ENCODE measurements around the gene SETBP1. TPM values are rescaled to one million over a fixed set of nuclear protein-coding genes. Genes with fewer than 3 reads are reported as not detected.

SETBP1 gene
- total RNA-seq, 1 donor from 2014 or later: 83.3 TPM

DNA sequence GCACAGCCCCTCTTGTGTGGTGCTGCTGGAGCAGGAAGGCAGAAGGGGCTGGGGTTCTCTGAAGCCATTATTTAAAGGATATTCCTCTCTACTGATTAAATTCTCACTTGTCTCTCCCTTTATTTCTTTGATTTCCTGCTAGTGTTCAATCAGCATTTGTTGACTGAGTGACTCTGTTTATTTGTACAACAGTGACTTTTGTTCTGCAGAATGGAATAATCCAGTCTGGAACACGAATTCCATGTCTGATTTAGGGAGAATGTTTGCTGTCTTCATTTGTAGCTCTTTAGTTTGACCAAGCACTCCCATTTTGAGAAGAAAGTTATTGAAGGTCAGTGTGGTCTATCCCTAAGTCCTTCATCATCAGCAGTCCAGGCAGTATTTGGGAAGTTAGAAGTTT is 141.2 kb downstream of the SETBP1 start:
- peaks cover 5% of the 10 kb centered on the region for H3K27me3 Mint-ChIP-seq (ENCODE audit: unreplicated experiment)
- no peak overlapping the region for H3K27ac Mint-ChIP-seq (ENCODE audit: unreplicated experiment)
- peaks cover 7% of the 10 kb centered on the region for H3K9me3 Mint-ChIP-seq (ENCODE audit: unreplicated experiment)
- peaks cover 44% of the 10 kb centered on the region for H3K4me1 Mint-ChIP-seq (ENCODE audit: low read depth, unreplicated experiment)
- no peak overlapping the region for H3K4me3 Mint-ChIP-seq (ENCODE audit: unreplicated experiment)
- no peaks in the 10 kb centered on the region for H3K36me3 Mint-ChIP-seq (ENCODE audit: unreplicated experiment)
- DNase-seq: no peak
- TF ChIP-seq, protein P1, sequence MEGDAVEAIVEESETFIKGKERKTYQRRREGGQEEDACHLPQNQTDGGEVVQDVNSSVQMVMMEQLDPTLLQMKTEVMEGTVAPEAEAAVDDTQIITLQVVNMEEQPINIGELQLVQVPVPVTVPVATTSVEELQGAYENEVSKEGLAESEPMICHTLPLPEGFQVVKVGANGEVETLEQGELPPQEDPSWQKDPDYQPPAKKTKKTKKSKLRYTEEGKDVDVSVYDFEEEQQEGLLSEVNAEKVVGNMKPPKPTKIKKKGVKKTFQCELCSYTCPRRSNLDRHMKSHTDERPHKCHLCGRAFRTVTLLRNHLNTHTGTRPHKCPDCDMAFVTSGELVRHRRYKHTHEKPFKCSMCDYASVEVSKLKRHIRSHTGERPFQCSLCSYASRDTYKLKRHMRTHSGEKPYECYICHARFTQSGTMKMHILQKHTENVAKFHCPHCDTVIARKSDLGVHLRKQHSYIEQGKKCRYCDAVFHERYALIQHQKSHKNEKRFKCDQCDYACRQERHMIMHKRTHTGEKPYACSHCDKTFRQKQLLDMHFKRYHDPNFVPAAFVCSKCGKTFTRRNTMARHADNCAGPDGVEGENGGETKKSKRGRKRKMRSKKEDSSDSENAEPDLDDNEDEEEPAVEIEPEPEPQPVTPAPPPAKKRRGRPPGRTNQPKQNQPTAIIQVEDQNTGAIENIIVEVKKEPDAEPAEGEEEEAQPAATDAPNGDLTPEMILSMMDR (IDR thresholded peaks at IDR 0.05; ENCODE audit: partially characterized antibody, unreplicated experiment): no peak

DNA sequence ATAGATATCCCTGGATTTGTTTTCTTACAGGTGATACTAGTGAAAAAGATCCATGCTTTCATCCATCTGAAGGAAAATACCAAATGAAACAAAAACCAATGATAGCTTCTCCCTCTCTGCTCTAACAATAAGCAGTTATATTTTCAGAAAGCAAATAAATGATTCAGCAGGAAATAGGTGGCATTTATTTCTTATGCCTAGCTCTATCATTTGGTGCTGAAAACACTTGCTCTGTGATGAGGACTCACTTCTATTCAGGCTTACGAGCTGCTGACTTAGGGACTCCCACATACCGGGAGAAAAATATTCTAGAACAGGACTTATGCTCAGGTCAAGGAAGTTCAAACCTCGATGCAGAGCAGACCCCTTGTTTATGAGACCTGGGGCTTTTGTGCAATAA is 142.6 kb downstream of the SETBP1 start:
- Mint-ChIP-seq H3K4me3 (ENCODE audit: unreplicated experiment) (no peak overlapping the region), H3K4me1 (ENCODE audit: low read depth, unreplicated experiment) (peaks cover 41% of the 10 kb centered on the region), H3K27me3 (ENCODE audit: unreplicated experiment) (peaks cover 4% of the 10 kb centered on the region), H3K36me3 (ENCODE audit: unreplicated experiment) (no peaks in the 10 kb centered on the region), H3K27ac (ENCODE audit: unreplicated experiment) (no peak overlapping the region), H3K9me3 (ENCODE audit: unreplicated experiment) (peaks cover 3% of the 10 kb centered on the region)
- TF ChIP-seq, protein P1 (IDR thresholded peaks at IDR 0.05; ENCODE audit: partially characterized antibody, unreplicated experiment): no peak
- DNase-seq: no peak

DNA sequence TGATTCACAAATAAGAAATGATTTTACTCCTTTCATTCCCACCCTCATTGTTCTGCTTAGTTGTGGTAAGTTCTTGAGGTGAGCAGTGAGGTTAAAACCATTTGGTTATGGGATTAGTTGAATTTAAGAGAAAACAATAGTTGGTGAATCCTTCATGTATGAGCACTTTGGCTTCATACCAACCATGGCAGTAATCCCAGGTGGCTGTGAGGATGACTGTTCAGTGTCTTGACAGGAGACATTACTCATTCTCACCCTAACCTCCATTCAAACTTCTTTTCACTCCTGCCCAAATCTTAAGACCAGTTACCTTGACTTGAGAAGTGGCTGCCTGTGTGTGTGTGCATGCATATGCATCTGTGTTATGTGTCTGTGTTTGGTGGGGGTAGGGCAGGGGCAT is 143.1 kb downstream of the SETBP1 start:
- H3K36me3 Mint-ChIP-seq (ENCODE audit: unreplicated experiment): no peaks in the 10 kb centered on the region
- TF ChIP-seq, protein P1 (IDR thresholded peaks at IDR 0.05; ENCODE audit: partially characterized antibody, unreplicated experiment): no peak
- H3K27ac Mint-ChIP-seq (ENCODE audit: unreplicated experiment): no peak overlapping the region
- H3K4me1 Mint-ChIP-seq (ENCODE audit: low read depth, unreplicated experiment): peaks cover 44% of the 10 kb centered on the region
- H3K4me3 Mint-ChIP-seq (ENCODE audit: unreplicated experiment): no peak overlapping the region
- DNase-seq: no peak
- H3K27me3 Mint-ChIP-seq (ENCODE audit: unreplicated experiment): peaks cover 3% of the 10 kb centered on the region
- peaks cover 3% of the 10 kb centered on the region for H3K9me3 Mint-ChIP-seq (ENCODE audit: unreplicated experiment)

DNA sequence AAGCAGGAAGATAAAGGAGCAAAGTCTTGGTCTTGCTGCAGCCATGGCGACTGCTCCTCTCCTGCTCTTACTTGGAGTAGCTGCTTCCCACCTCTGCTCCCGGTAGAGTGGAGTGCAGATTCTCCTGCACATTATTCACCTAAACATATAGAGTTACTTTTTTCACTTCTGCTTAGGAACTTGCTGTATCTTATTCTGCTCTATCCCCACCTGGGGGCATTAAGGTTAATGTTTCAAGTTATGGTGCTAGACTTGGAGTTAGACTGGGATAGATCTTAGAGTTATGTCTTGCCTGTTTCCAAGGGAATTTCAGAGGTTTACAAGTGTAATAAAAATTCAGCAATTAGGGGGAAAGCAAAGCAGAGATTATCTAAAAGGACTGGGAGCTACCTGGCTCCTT is 144.2 kb downstream of the SETBP1 start:
- peaks cover 3% of the 10 kb centered on the region for H3K9me3 Mint-ChIP-seq (ENCODE audit: unreplicated experiment)
- peaks cover 42% of the 10 kb centered on the region for H3K4me1 Mint-ChIP-seq (ENCODE audit: low read depth, unreplicated experiment)
- no peak for DNase-seq
- H3K4me3 Mint-ChIP-seq (ENCODE audit: unreplicated experiment): no peak overlapping the region
- H3K27me3 Mint-ChIP-seq (ENCODE audit: unreplicated experiment): peaks cover 3% of the 10 kb centered on the region
- TF ChIP-seq, protein P1 (IDR thresholded peaks at IDR 0.05; ENCODE audit: partially characterized antibody, unreplicated experiment): no peak
- no peak overlapping the region for H3K27ac Mint-ChIP-seq (ENCODE audit: unreplicated experiment)
- H3K36me3 Mint-ChIP-seq (ENCODE audit: unreplicated experiment): no peaks in the 10 kb centered on the region

DNA sequence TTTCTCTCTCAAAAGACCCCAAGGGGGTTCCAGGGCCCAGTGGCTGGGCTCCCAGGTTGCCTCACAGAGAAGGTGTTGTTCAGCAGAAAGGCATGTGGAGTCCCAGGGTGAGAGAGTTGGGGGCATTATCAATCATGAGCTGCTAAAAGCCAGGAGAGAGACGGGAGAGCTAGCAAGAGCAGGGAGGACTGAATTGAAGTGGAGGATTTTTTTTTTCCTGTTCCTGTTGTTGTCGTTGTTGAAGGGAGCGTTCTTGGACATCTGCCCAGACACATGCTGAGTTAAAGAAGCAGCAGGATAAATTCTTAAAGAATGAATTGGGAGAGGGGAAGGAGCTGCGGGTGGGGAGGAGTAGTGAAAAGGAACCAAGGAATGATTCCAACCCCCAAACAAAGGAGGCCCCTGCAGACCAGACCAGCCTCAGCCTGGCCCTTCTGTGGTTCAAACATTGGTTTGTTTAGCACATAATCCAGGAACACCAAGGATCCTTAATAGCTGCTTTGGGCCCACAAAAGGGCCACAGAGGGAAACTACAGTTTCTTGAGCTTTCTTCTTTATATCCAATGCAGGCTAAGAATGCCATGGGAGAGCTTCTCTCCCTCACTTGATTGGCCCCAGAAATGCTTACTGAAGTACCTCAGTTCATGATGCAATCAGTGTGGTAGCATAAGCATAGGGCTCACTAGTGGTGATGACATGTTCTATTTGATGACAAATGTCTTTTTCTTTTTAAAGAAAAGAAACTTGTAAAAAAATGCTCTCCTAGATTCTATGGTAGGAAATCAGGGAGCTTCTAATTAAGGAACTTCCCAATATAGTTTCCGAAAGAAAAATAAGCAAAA is 146.0 kb downstream of the SETBP1 start:
- Mint-ChIP-seq H3K27ac (ENCODE audit: unreplicated experiment) (no peak overlapping the region), H3K4me3 (ENCODE audit: unreplicated experiment) (no peak overlapping the region), H3K36me3 (ENCODE audit: unreplicated experiment) (no peaks in the 10 kb centered on the region), H3K9me3 (ENCODE audit: unreplicated experiment) (peaks cover 3% of the 10 kb centered on the region), H3K4me1 (ENCODE audit: low read depth, unreplicated experiment) (peaks cover 38% of the 10 kb centered on the region), H3K27me3 (ENCODE audit: unreplicated experiment) (peaks cover 3% of the 10 kb centered on the region)
- TF ChIP-seq, protein P1 (IDR thresholded peaks at IDR 0.05; ENCODE audit: partially characterized antibody, unreplicated experiment): no peak
- no peak for DNase-seq

All from glutamatergic neuron (in vitro differentiated cells).